Measurements from ENCODE around the gene ADCY10. TPM values are rescaled to one million over a fixed set of nuclear protein-coding genes. Genes with fewer than 3 reads are reported as not detected.

ADCY10 gene
- total and polyA plus RNA-seq, 12 donors = 0.10 to 0.70 (median 0.17) TPM

DNA sequence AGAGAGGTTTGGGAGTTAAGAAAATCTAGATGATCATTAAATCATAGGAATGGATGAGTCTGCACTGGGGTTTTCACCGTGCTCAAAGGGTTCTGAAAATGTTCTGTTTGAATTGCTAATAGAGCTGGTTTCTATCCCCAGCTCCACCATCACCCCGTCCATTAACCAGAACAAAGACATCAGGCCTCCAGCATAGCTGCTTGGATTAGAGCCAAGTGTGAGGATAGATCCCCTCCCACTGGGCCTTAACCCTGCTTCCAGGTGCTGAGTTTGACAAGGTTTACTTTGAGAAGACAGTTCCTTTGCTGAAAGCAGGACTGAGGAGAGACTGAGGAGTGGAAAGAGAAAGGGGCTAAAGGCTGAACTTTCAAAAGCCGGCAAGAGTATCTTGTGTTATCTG is 143.8 kb downstream of the ADCY10 start:
- Histone ChIP-seq H3K36me3 (peaks cover 0 to 91% (median 4%) of the 10 kb centered on the region in 9 donors), H3K9me3 (no peaks in the 10 kb centered on the region), H3K27me3 (no peaks in the 10 kb centered on the region), H3K4me3 (no peak overlapping the region), H3K27ac (no peak overlapping the region), H3K4me1 (peaks cover 0 to 27% (median 0%) of the 10 kb centered on the region in 9 donors)
- intact Hi-C loops (cut with DNase I) = no loop called here
- DNase-seq = no peak
- no peak for TF ChIP-seq CTCF (IDR thresholded peaks at IDR 0.05)
- 83 to 92% methylated on average over 3 of the region's 3 CpGs for WGBS, 2 donors
- no peak for ATAC-seq

- peak in 1 of 8 donors; percentile 9 for ATAC-seq
- no peaks in the 10 kb centered on the region for H3K27me3 ChIP-seq
- peak overlapping the region in 1 of 10 donors; percentile 42 for H3K27ac ChIP-seq
- no peaks in the 10 kb centered on the region for H3K9me3 ChIP-seq
- peaks cover 0 to 21% (median 0%) of the 10 kb centered on the region in 9 donors for H3K4me1 ChIP-seq
- intact Hi-C loops (cut with DNase I) = no loop called here
- no peak for DNase-seq
- no peak for TF ChIP-seq CTCF (IDR thresholded peaks at IDR 0.05)
- H3K36me3 ChIP-seq = peaks cover 0 to 67% (median 2%) of the 10 kb centered on the region in 9 donors
- no peak overlapping the region for H3K4me3 ChIP-seq
Measured at GRCh38 chr1:167767761-167768160, 146.2 kb downstream of the ADCY10 start.

GRCh38 chr1:167766538-167766937 is 147.4 kb downstream of the ADCY10 start:
- no peak for TF ChIP-seq CTCF (IDR thresholded peaks at IDR 0.05)
- no peak overlapping the region for H3K27ac ChIP-seq
- H3K27me3 ChIP-seq = no peaks in the 10 kb centered on the region
- no peaks in the 10 kb centered on the region for H3K9me3 ChIP-seq
- no peak for DNase-seq
- H3K4me1 ChIP-seq = peaks cover 0 to 31% (median 2%) of the 10 kb centered on the region in 9 donors
- 95 to 97% methylated on average over 2 of the region's 2 CpGs for WGBS, 2 donors
- H3K4me3 ChIP-seq = no peak overlapping the region
- H3K36me3 ChIP-seq = peaks cover 0 to 56% (median 2%) of the 10 kb centered on the region in 9 donors
- ATAC-seq = no peak
- intact Hi-C loops (cut with DNase I) = no loop called here

GRCh38 chr1:167765496-167765895 is 148.4 kb downstream of the ADCY10 start:
- TF ChIP-seq CTCF (IDR thresholded peaks at IDR 0.05) = no peak
- peaks cover 0 to 52% (median 2%) of the 10 kb centered on the region in 9 donors for H3K36me3 ChIP-seq
- no peak overlapping the region for H3K4me3 ChIP-seq
- intact Hi-C loops (cut with DNase I) = no loop called here
- no peak for DNase-seq
- ATAC-seq = no peak
- WGBS, 2 donors = 93% methylated on average over 6 of the region's 6 CpGs
- no peaks in the 10 kb centered on the region for H3K27me3 ChIP-seq
- H3K9me3 ChIP-seq = no peaks in the 10 kb centered on the region
- no peak overlapping the region for H3K27ac ChIP-seq
- peaks cover 0 to 40% (median 8%) of the 10 kb centered on the region in 9 donors for H3K4me1 ChIP-seq

Measured in heart right ventricle (tissue), 16 donors.